SU-DHL-6 (cell line): ENCODE measurements around the gene FOLR1.
A peak's percentile ranks its signal among the peaks of the same experiment; 100 is the strongest.

Experiments
- CTCF ChIP-seq: fragments of 200-600 bp; sonication (generic); IDR thresholded peaks from one replicate; pipeline ENCODE4 v1.5.1; 2017; ENCODE audit warnings: antibody characterized with exemption, mild to moderate bottlenecking, low read length, moderate library complexity; ENCODE audit not compliant: insufficient read depth, poor library complexity, severe bottlenecking
- EZH2phosphoT487 ChIP-seq: fragments of 200-600 bp; sonication (generic), shearing (Covaris generic); conservative IDR thresholded peaks from 2 replicates; pipeline ENCODE4 v1.6.1; 2018; ENCODE audit warnings: mild to moderate bottlenecking, antibody characterized with exemption, low read length, moderate library complexity, mixed read lengths

- TF ChIP-seq CTCF (peak; percentile 84), EZH2phosphoT487 (no peak)
Observed at GRCh38 chr11:72238040-72238450, 46.1 kb downstream of the FOLR1 start.
